NB4 (cell line): Measurements from ENCODE around the gene SMCO2.

Experiments
- CTCF ChIP-seq: IDR thresholded peaks from one replicate; pipeline ENCODE4 v1.5.1; 2012; ENCODE audit warnings: low read depth, low read length
- POLR2A ChIP-seq: IDR thresholded peaks from 2 replicates; pipeline ENCODE4 v1.6.1; 2011; ENCODE audit warnings: mild to moderate bottlenecking; ENCODE audit not compliant: insufficient read length; ENCODE audit errors: extremely low read depth

- TF ChIP-seq CTCF (no peak), POLR2A (no peak)
Measured at GRCh38 chr12:27474344-27474743, 27.8 kb downstream of the SMCO2 start.
